Endometrial microvascular endothelial cells (primary cell): Measurements from ENCODE around the gene IRF2. TPM values are rescaled to one million over a fixed set of nuclear protein-coding genes. Genes with fewer than 3 reads are reported as not detected.

Experiments used
- in situ Hi-C: cut with HindIII; loops from 2 replicates; pipeline ENCODE4 v1.10.0; 2017; ENCODE audit warnings: low sequenced_read_pairs, low pct_unique_long_range_greater_than_20kb; ENCODE audit errors: inconsistent ontology term
- total RNA-seq: library from RNA; depleted of rRNA; stranded (reverse); fragments of >200 nt; gene quantifications from one replicate; pipeline ENCODE4 v1.2.3, GENCODE V29; 2015; ENCODE audit errors: inconsistent ontology term

IRF2 gene
- total RNA-seq, 1 donor from 2014 or later, result 18.3 TPM

GRCh38 chr4:184476695-184477094 is 2.3 kb upstream of the IRF2 start:
- in situ Hi-C loops, result no loop called here

GRCh38 chr4:184475498-184475897 is 1.1 kb upstream of the IRF2 start:
- in situ Hi-C loops, result no loop called here

- in situ Hi-C loops, result no loop called here
These were observed 729 bp upstream of the IRF2 start for GRCh38 chr4:184475096-184475461.

- in situ Hi-C loops, result no loop called here
These were observed 669 bp downstream of the IRF2 start for GRCh38 chr4:184473499-184474262.

GRCh38 chr4:184472614-184473498 is 1.5 kb downstream of the IRF2 start:
- in situ Hi-C loops, result no loop called here

- in situ Hi-C loops, result no loop called here
These were observed 2.3 kb downstream of the IRF2 start for GRCh38 chr4:184471881-184472613.

- in situ Hi-C loops, result no loop called here
These were observed 3.6 kb downstream of the IRF2 start for GRCh38 chr4:184470785-184471110.

GRCh38 chr4:184466634-184467033 is 7.7 kb downstream of the IRF2 start:
- in situ Hi-C loops, result no loop called here

- in situ Hi-C loops, result no loop called here
These were observed 9.4 kb downstream of the IRF2 start for GRCh38 chr4:184464759-184465454.

- in situ Hi-C loops, result no loop called here
These were observed 10.5 kb downstream of the IRF2 start for GRCh38 chr4:184463856-184464255.

- in situ Hi-C loops, result no loop called here
These were observed 11.2 kb downstream of the IRF2 start for GRCh38 chr4:184463158-184463557.

GRCh38 chr4:184462724-184463123 is 11.6 kb downstream of the IRF2 start:
- in situ Hi-C loops, result no loop called here

- in situ Hi-C loops, result no loop called here
These were observed 12.5 kb downstream of the IRF2 start for GRCh38 chr4:184461711-184462441.

- in situ Hi-C loops, result no loop called here
These were observed 13.7 kb downstream of the IRF2 start for GRCh38 chr4:184460499-184461285.

GRCh38 chr4:184459413-184459812 is 14.9 kb downstream of the IRF2 start:
- in situ Hi-C loops, result loop anchor here (5.0 kb wide), 1 partner anchor 182 kb away; no protein-coding TSS in a partner anchor

GRCh38 chr4:184457535-184458249 is 16.7 kb downstream of the IRF2 start:
- in situ Hi-C loops, result loop anchor here (5.0 kb wide), 1 partner anchor 180 kb away; no protein-coding TSS in a partner anchor

- in situ Hi-C loops, result loop anchor here (5.0 kb wide), 1 partner anchor 179 kb away; no protein-coding TSS in a partner anchor
These were observed 18.0 kb downstream of the IRF2 start for GRCh38 chr4:184456337-184456736.
